ENCODE measurements around the gene XDH. TPM values are rescaled to one million over a fixed set of nuclear protein-coding genes. Genes with fewer than 3 reads are reported as not detected.
A peak's percentile ranks its signal among the peaks of the same experiment; 100 is the strongest.

Gene XDH
- total RNA-seq, 1 experiment from 2014 or later = 0.68 TPM

- in situ Hi-C loops (cut with HindIII; ENCODE audit: low pct_unique_long_range_greater_than_20kb, low sequenced_read_pairs) = no loop called here
- DNase-seq (ENCODE audit: low read depth) = no peak
Observed at GRCh38 chr2:31317396-31317795, 97.1 kb downstream of the XDH start.

- in situ Hi-C loops (cut with HindIII; ENCODE audit: low pct_unique_long_range_greater_than_20kb, low sequenced_read_pairs) = no loop called here
- DNase-seq (ENCODE audit: low read depth) = no peak
Observed at GRCh38 chr2:31314761-31315160, 99.8 kb downstream of the XDH start.

GRCh38 chr2:31312898-31313297 lies 101.6 kb downstream of the XDH start:
- DNase-seq (ENCODE audit: low read depth) = peak; percentile 43
- in situ Hi-C loops (cut with HindIII; ENCODE audit: low pct_unique_long_range_greater_than_20kb, low sequenced_read_pairs) = no loop called here

GRCh38 chr2:31304816-31305215 lies 109.7 kb downstream of the XDH start:
- in situ Hi-C loops (cut with HindIII; ENCODE audit: low pct_unique_long_range_greater_than_20kb, low sequenced_read_pairs) = no loop called here
- DNase-seq (ENCODE audit: low read depth) = no peak

- in situ Hi-C loops (cut with HindIII; ENCODE audit: low pct_unique_long_range_greater_than_20kb, low sequenced_read_pairs) = no loop called here
- no peak for DNase-seq (ENCODE audit: low read depth)
Observed at GRCh38 chr2:31302940-31303563, 111.5 kb downstream of the XDH start.

GRCh38 chr2:31300309-31300708 lies 114.2 kb downstream of the XDH start:
- no peak for DNase-seq (ENCODE audit: low read depth)
- in situ Hi-C loops (cut with HindIII; ENCODE audit: low pct_unique_long_range_greater_than_20kb, low sequenced_read_pairs) = no loop called here

- DNase-seq (ENCODE audit: low read depth) = no peak
- in situ Hi-C loops (cut with HindIII; ENCODE audit: low pct_unique_long_range_greater_than_20kb, low sequenced_read_pairs) = no loop called here
Observed at GRCh38 chr2:31299547-31299946, 115.0 kb downstream of the XDH start.

- peak; percentile 71 for DNase-seq (ENCODE audit: low read depth)
- in situ Hi-C loops (cut with HindIII; ENCODE audit: low pct_unique_long_range_greater_than_20kb, low sequenced_read_pairs) = no loop called here
Observed at GRCh38 chr2:31297751-31298150, 116.8 kb downstream of the XDH start.

- in situ Hi-C loops (cut with HindIII; ENCODE audit: low pct_unique_long_range_greater_than_20kb, low sequenced_read_pairs) = no loop called here
- no peak for DNase-seq (ENCODE audit: low read depth)
Observed at GRCh38 chr2:31296641-31297287, 117.8 kb downstream of the XDH start.

- no peak for DNase-seq (ENCODE audit: low read depth)
- in situ Hi-C loops (cut with HindIII; ENCODE audit: low pct_unique_long_range_greater_than_20kb, low sequenced_read_pairs) = no loop called here
Observed at GRCh38 chr2:31294196-31294595, 120.3 kb downstream of the XDH start.

GRCh38 chr2:31287654-31288053 lies 126.9 kb downstream of the XDH start:
- DNase-seq (ENCODE audit: low read depth) = no peak
- in situ Hi-C loops (cut with HindIII; ENCODE audit: low pct_unique_long_range_greater_than_20kb, low sequenced_read_pairs) = no loop called here

- no peak for DNase-seq (ENCODE audit: low read depth)
- in situ Hi-C loops (cut with HindIII; ENCODE audit: low pct_unique_long_range_greater_than_20kb, low sequenced_read_pairs) = no loop called here
Observed at GRCh38 chr2:31286961-31287550, 127.5 kb downstream of the XDH start.

- in situ Hi-C loops (cut with HindIII; ENCODE audit: low pct_unique_long_range_greater_than_20kb, low sequenced_read_pairs) = no loop called here
- no peak for DNase-seq (ENCODE audit: low read depth)
Observed at GRCh38 chr2:31286230-31286629, 128.3 kb downstream of the XDH start.

Other genes starting within 250 kb of the XDH start
- gene CAPN14, start 197.2 kb downstream of the XDH start, total RNA-seq (2014; rRNA removed; shearing (Covaris generic); ENCODE audit: low replicate concordance) = 0.57 and 1.6 TPM in 2 replicates
- 8.6 and 8.9 TPM in 2 replicates for gene EHD3, start 180.6 kb downstream of the XDH start, total RNA-seq (2014; rRNA removed; shearing (Covaris generic); ENCODE audit: low replicate concordance)
- gene SRD5A2, start 166.2 kb upstream of the XDH start, total RNA-seq (2014; rRNA removed; shearing (Covaris generic); ENCODE audit: low replicate concordance) = not detected in 2 replicates

Measured in Caki2 (cell line).